ENCODE results near the gene NXPH1. TPM values are rescaled to one million over a fixed set of nuclear protein-coding genes. Genes with fewer than 3 reads are reported as not detected.
A peak's percentile ranks its signal among the peaks of the same experiment; 100 is the strongest.

Gene NXPH1
- total and polyA plus RNA-seq, 7 donors: not detected

GRCh38 chr7:8434290-8435002 lies 1.0 kb downstream of the NXPH1 start:
- no peak for TF ChIP-seq CTCF (IDR thresholded peaks at IDR 0.05)
- H3K27ac ChIP-seq: no peak overlapping the region
- WGBS, 3 donors: 1 to 2% (median 1%) methylated on average over 46 of the region's 46 CpGs
- no peak overlapping the region for H3K4me3 ChIP-seq
- no peaks in the 10 kb centered on the region for H3K4me1 ChIP-seq
- intact Hi-C loops (cut with DNase I): no loop called here
- peaks cover 4 to 89% (median 39%) of the 10 kb centered on the region in 3 donors for H3K27me3 ChIP-seq (ENCODE audit: insufficient read depth in 3 of 3, low read length in 2 of 3)
- no peak for ATAC-seq
- DNase-seq: no peak
- no peaks in the 10 kb centered on the region for H3K9me3 ChIP-seq
- H3K36me3 ChIP-seq (ENCODE audit: insufficient read depth in 1 of 2, low read depth in 1 of 2): no peaks in the 10 kb centered on the region

GRCh38 chr7:8435095-8435494 lies 1.7 kb downstream of the NXPH1 start:
- Histone ChIP-seq H3K27ac (no peak overlapping the region), H3K36me3 (ENCODE audit: insufficient read depth in 1 of 2, low read depth in 1 of 2) (no peaks in the 10 kb centered on the region), H3K9me3 (no peaks in the 10 kb centered on the region), H3K4me1 (no peaks in the 10 kb centered on the region), H3K4me3 (no peak overlapping the region), H3K27me3 (ENCODE audit: insufficient read depth in 3 of 3, low read length in 2 of 3) (peaks cover 4 to 95% (median 39%) of the 10 kb centered on the region in 3 donors)
- intact Hi-C loops (cut with DNase I): no loop called here
- TF ChIP-seq CTCF (IDR thresholded peaks at IDR 0.05): no peak
- WGBS, 3 donors: 2 to 3% (median 2%) methylated on average over 33 of the region's 33 CpGs
- DNase-seq (no peak), ATAC-seq (no peak)

GRCh38 chr7:8435590-8436545 lies 2.5 kb downstream of the NXPH1 start:
- Histone ChIP-seq H3K4me1 (no peaks in the 10 kb centered on the region), H3K36me3 (ENCODE audit: insufficient read depth in 1 of 2, low read depth in 1 of 2) (no peaks in the 10 kb centered on the region), H3K9me3 (no peaks in the 10 kb centered on the region), H3K27me3 (ENCODE audit: insufficient read depth in 3 of 3, low read length in 2 of 3) (peaks cover 4 to 99% (median 39%) of the 10 kb centered on the region in 3 donors), H3K4me3 (no peak overlapping the region), H3K27ac (no peak overlapping the region)
- 7 to 9% (median 8%) methylated on average over 33 of the region's 33 CpGs for WGBS, 3 donors
- ATAC-seq: no peak
- no peak for DNase-seq
- intact Hi-C loops (cut with DNase I): no loop called here
- no peak for TF ChIP-seq CTCF (IDR thresholded peaks at IDR 0.05)

- peaks cover 4 to 99% (median 46%) of the 10 kb centered on the region in 3 donors for H3K27me3 ChIP-seq (ENCODE audit: insufficient read depth in 3 of 3, low read length in 2 of 3)
- no peak for DNase-seq
Measured at GRCh38 chr7:8436965-8437364, 3.6 kb downstream of the NXPH1 start.

More at GRCh38 chr7:8436965-8437364, 3.6 kb downstream of the NXPH1 start:
- intact Hi-C loops (cut with DNase I): no loop called here
- ATAC-seq: no peak
- Histone ChIP-seq H3K4me3 (no peak overlapping the region), H3K4me1 (no peaks in the 10 kb centered on the region), H3K27ac (no peak overlapping the region), H3K9me3 (no peaks in the 10 kb centered on the region), H3K36me3 (ENCODE audit: insufficient read depth in 1 of 2, low read depth in 1 of 2) (no peaks in the 10 kb centered on the region)
- TF ChIP-seq CTCF (IDR thresholded peaks at IDR 0.05): peak; percentile 15
- WGBS, 3 donors: 1 to 3% (median 1%) methylated on average over 15 of the region's 15 CpGs
